ENCODE data around the gene EIF4EBP2.

GRCh38 chr10:70355051-70356021 is 48.6 kb upstream of the EIF4EBP2 start:
- no peak for TF ChIP-seq FOXP1 (CRISPR knock-in tag; IDR thresholded peaks at IDR 0.05; ENCODE audit: borderline replicate concordance)
- TF ChIP-seq HMGXB4 (CRISPR knock-in tag; IDR thresholded peaks at IDR 0.05), result no peak
- TF ChIP-seq NFE2L1 (CRISPR knock-in tag; IDR thresholded peaks at IDR 0.05), result no peak
- no peak for TF ChIP-seq TEAD1 (CRISPR knock-in tag; IDR thresholded peaks at IDR 0.05)
- no peak for TF ChIP-seq JUN (CRISPR knock-in tag; IDR thresholded peaks at IDR 0.05)
